ENCODE measurements around the gene CEP128.

GRCh38 chr14:80538633-80539375 is 402.7 kb downstream of the CEP128 start:
- TF ChIP-seq POLR2A (IDR thresholded peaks at IDR 0.05; ENCODE audit: low read length) (no peak), GATA1 (IDR thresholded peaks at IDR 0.05; ENCODE audit: low read depth, low read length) (no peak)

Data from erythroblast (primary cell).